B cell (primary cell): ENCODE measurements around the gene SGCA.

ENCODE experiments used
- EZH2 ChIP-seq: IDR thresholded peaks from 2 replicates; pipeline ENCODE4 v1.6.1; 2012; ENCODE audit warnings: borderline replicate concordance, low read depth, mild to moderate bottlenecking, moderate library complexity, low read length; ENCODE audit not compliant: insufficient read depth, poor library complexity, severe bottlenecking
- TF ChIP-seq, protein P1 (sequence below): fragments of 200-600 bp; IDR thresholded peaks from one replicate; pipeline ENCODE4 v1.8.0; 2022; ENCODE audit warnings: antibody characterized with exemption, mild to moderate bottlenecking

GRCh38 chr17:50176559-50177357, 11.0 kb downstream of the SGCA start:
- TF ChIP-seq, protein P1, sequence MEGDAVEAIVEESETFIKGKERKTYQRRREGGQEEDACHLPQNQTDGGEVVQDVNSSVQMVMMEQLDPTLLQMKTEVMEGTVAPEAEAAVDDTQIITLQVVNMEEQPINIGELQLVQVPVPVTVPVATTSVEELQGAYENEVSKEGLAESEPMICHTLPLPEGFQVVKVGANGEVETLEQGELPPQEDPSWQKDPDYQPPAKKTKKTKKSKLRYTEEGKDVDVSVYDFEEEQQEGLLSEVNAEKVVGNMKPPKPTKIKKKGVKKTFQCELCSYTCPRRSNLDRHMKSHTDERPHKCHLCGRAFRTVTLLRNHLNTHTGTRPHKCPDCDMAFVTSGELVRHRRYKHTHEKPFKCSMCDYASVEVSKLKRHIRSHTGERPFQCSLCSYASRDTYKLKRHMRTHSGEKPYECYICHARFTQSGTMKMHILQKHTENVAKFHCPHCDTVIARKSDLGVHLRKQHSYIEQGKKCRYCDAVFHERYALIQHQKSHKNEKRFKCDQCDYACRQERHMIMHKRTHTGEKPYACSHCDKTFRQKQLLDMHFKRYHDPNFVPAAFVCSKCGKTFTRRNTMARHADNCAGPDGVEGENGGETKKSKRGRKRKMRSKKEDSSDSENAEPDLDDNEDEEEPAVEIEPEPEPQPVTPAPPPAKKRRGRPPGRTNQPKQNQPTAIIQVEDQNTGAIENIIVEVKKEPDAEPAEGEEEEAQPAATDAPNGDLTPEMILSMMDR, result no peak
- TF ChIP-seq EZH2, result no peak
